GM12878 (cell line): ENCODE data around the gene ALOXE3. TPM values are rescaled to one million over a fixed set of nuclear protein-coding genes. Genes with fewer than 3 reads are reported as not detected.

Experiments
- ATAC-seq: fragments of 200-7000 bp; cut with Tn5 transposase; 3 replicates; pipeline ENCODE4 v1.9.1; 2020; ENCODE audit warnings: mild to moderate bottlenecking, moderate library complexity
- BruUV-seq: library from RNA; stranded (reverse); fragments of 400-500 nt; replicated peaks from 2 replicates; lab custom pipeline; 2021; lab: Mats Ljungman, UMichigan
- CTCF ChIA-PET: fragments of 300-600 bp; sonication (Branson Sonifier 250); formaldehyde crosslinking; extraction: SDS; loops from one replicate; lab custom pipeline; 2021; ENCODE audit warnings: inconsistent platforms; lab: Yijun Ruan, JAX
- POLR2A ChIA-PET: fragments of 350-600 bp; formaldehyde crosslinking; extraction: SDS; loops from one replicate; lab custom pipeline; 2021; ENCODE audit warnings: inconsistent platforms; lab: Charles Lee
- RAD21 ChIA-PET: fragments of 300-600 bp; sonication (Branson Sonifier 250); formaldehyde crosslinking; loops from one replicate; lab custom pipeline; 2023; ENCODE audit warnings: antibody characterized with exemption; ENCODE audit not compliant: unreplicated experiment; lab: Charles Lee
- SMC1A ChIA-PET: fragments of 300-600 bp; sonication (Branson Sonifier 250); formaldehyde crosslinking; loops from one replicate; lab custom pipeline; 2023; ENCODE audit not compliant: unreplicated experiment, uncharacterized antibody; lab: Charles Lee
- DNase-seq: peaks from one replicate; pipeline ENCODE4 v3.0.0-alpha.2; 2011; ENCODE audit warnings: low read depth, low spot score
- FAIRE-seq: peaks from 3 replicates; lab custom pipeline; 2011; peaks lifted over from hg19 to GRCh38; lab: Jason Lieb, UNC
- H2AFZ ChIP-seq: 2 replicates; pipeline ENCODE4 v1.6.0; 2011; ENCODE audit warnings: low read depth, low read length, control low read depth; ENCODE audit not compliant: control insufficient read depth
- H3K27ac ChIP-seq: 2 replicates; pipeline ENCODE4 v1.5.1; 2011; ENCODE audit warnings: control low read depth; ENCODE audit not compliant: control insufficient read depth, insufficient read depth
- H3K27me3 ChIP-seq, 2 experiments: replicated peaks in 1 of 2; 2 replicates each; pipeline versions ENCODE4 v1.6.0 to v1.6.1; 2011; ENCODE audit warnings: low read length in 1 of 2; ENCODE audit not compliant: control insufficient read depth in 2 of 2, insufficient read depth in 2 of 2
- H3K36me3 ChIP-seq, 2 experiments: 2 replicates each; pipeline ENCODE4 v1.5.1; 2011; ENCODE audit warnings: low read length in 1 of 2; ENCODE audit not compliant: control insufficient read depth in 2 of 2, insufficient read depth in 2 of 2
- H3K4me1 ChIP-seq: 2 replicates; pipeline ENCODE4 v1.6.1; 2011; ENCODE audit warnings: mild to moderate bottlenecking, low read length, moderate library complexity, mixed read lengths; ENCODE audit not compliant: control insufficient read depth, insufficient read depth
- H3K4me2 ChIP-seq: 2 replicates; pipeline ENCODE4 v1.6.0; 2011; ENCODE audit warnings: control low read depth; ENCODE audit not compliant: control insufficient read depth, insufficient read depth
- H3K4me3 ChIP-seq: fragments of 200-600 bp; sonication (generic); 2 replicates; pipeline ENCODE4 v1.5.1; 2016
- H3K79me2 ChIP-seq: 2 replicates; pipeline ENCODE4 v1.6.0; 2011; ENCODE audit warnings: low read length; ENCODE audit not compliant: control insufficient read depth, insufficient read depth
- H3K9ac ChIP-seq: 2 replicates; pipeline ENCODE4 v1.8.0; 2011; ENCODE audit warnings: low read length, control low read depth, mixed read lengths; ENCODE audit not compliant: control insufficient read depth, insufficient read depth
- H3K9me3 ChIP-seq: replicated peaks from 3 replicates; pipeline ENCODE4 v1.5.1; 2011; ENCODE audit warnings: mild to moderate bottlenecking, low read length; ENCODE audit not compliant: control insufficient read depth, insufficient read depth
- H4K20me1 ChIP-seq: 2 replicates; pipeline ENCODE4 v1.6.0; 2011; ENCODE audit not compliant: control insufficient read depth, insufficient read depth
- FOXM1 ChIP-seq: IDR thresholded peaks from 2 replicates; pipeline ENCODE4 v1.6.1; 2012; ENCODE audit warnings: low read depth, mild to moderate bottlenecking, inconsistent platforms, low read length, moderate library complexity
- HDGF ChIP-seq: fragments of 450-650 bp; IDR thresholded peaks from 2 replicates; pipeline ENCODE4 v1.6.1; 2016; ENCODE audit warnings: antibody characterized with exemption
- POLR2AphosphoS5 ChIP-seq: IDR thresholded peaks from 2 replicates; pipeline ENCODE4 v1.6.1; 2011; ENCODE audit warnings: mild to moderate bottlenecking, low read length, inconsistent platforms
- POU2F2 ChIP-seq: IDR thresholded peaks from 3 replicates; pipeline ENCODE4 v1.6.1; 2011; ENCODE audit warnings: low read depth, mild to moderate bottlenecking, low read length, borderline replicate concordance
- SP1 ChIP-seq: IDR thresholded peaks from one replicate; pipeline ENCODE4 v1.6.1; 2011; ENCODE audit warnings: low read depth, low read length
- SREBF2 ChIP-seq: IDR thresholded peaks from 2 replicates; pipeline ENCODE4 v1.6.1; 2012; ENCODE audit warnings: mild to moderate bottlenecking, low read length
- WGBS: methylation state at CpG from one replicate; pipeline ENCODE4 v1.1.6; 2016; ENCODE audit warnings: low lambda C conversion rate; ENCODE audit not compliant: insufficient replicate concordance, insufficient coverage; ENCODE audit errors: missing lambda C conversion rate; 5-methylcytosine and 5-hydroxymethylcytosine counted together
- in situ Hi-C: fragments of 300-500 bp; cut with MboI; formaldehyde crosslinking; loops from 9 replicates; pipeline ENCODE4 v1.14.3; 2018; ENCODE audit warnings: mixed read lengths
- intact Hi-C: fragments of 100-400 bp; cut with micrococcal nuclease; formaldehyde crosslinking; loops from one replicate; pipeline ENCODE4 v1.14.2; 2022; ENCODE audit not compliant: unreplicated experiment
- polyA plus RNA-seq, 11 experiments: library from polyadenylated mRNA; depleted of rRNA in 4 of 11; unstranded in 6 of 11; stranded (reverse) in 5 of 11; fragments of >200 nt; fragmentation: Nextera tagmentation in 4 of 11; fragmentation: Illumina TruSeq in 1 of 11; extraction: Ambion mirVana in 4 of 11; extraction: Trizol in 1 of 11; gene quantifications; 1 replicate in 1 of 11; 2 replicates in 10 of 11; pipeline versions ENCODE4 v1.2.1 to v1.2.3, GENCODE V29; 2011 to 2016; ENCODE audit warnings: inconsistent platforms in 2 of 11, missing spikeins in 2 of 11, low read depth in 1 of 11
- total RNA-seq, 4 experiments: library from RNA; depleted of rRNA in 3 of 4; stranded (reverse); fragments of >200 nt in 3 of 4; fragmentation: Illumina TruSeq in 1 of 4; extraction: Trizol in 1 of 4; gene quantifications; 2 replicates each; pipeline versions ENCODE4 v1.2.1 to v1.2.3, GENCODE V29; 2013 to 2021
- TF ChIP-seq, protein P1 (sequence below): IDR thresholded peaks from 2 replicates; pipeline ENCODE4 v1.6.1; 2011; ENCODE audit warnings: low read depth, mild to moderate bottlenecking, low read length, moderate library complexity, borderline replicate concordance; ENCODE audit errors: extremely low read depth
- TF ChIP-seq, protein P2 (sequence below): fragments of 450-650 bp; formaldehyde crosslinking; IDR thresholded peaks from 2 replicates; pipeline ENCODE4 v1.4.0; 2020; ENCODE audit warnings: mild to moderate bottlenecking, moderate library complexity

The ALOXE3 gene
- total and polyA plus RNA-seq, 10 of the 15 experiments (the other 5 are each of a cell fraction or from before 2014, with no cell fraction given): 0.04 TPM; not detected in 9

GRCh38 chr17:8147805-8148404, 29.6 kb upstream of the ALOXE3 start:
- ChIA-PET POLR2A (interaction anchor here (1.5 to 3.8 kb wide), 2 partner anchors 8 to 13 kb away, joined by 4 to 29 read pairs; no protein-coding TSS in a partner anchor), CTCF (interaction anchor here (0.9 kb wide), 1 partner anchor 100 kb away, joined by 3 read pairs; the partner anchor contains the start of gene CTC1), RAD21 (no interaction called here), SMC1A (no interaction called here)
- Histone ChIP-seq H3K27me3 (no peaks in the 10 kb centered on the region), H3K36me3 (peaks cover 9 to 26% of the 10 kb centered on the region in 2 experiments), H4K20me1 (no peaks in the 10 kb centered on the region; the same call in 1 of the 2 replicates), H2AFZ (no peak overlapping the region), H3K9ac (no peak overlapping the region), H3K4me2 (no peak overlapping the region), H3K4me3 (no peak overlapping the region), H3K9me3 (no peaks in the 10 kb centered on the region), H3K79me2 (peaks cover 19% of the 10 kb centered on the region), H3K27ac (no peak overlapping the region), H3K4me1 (peaks cover 14% of the 10 kb centered on the region)
- FAIRE-seq: no peak
- intact Hi-C loops: no loop called here
- ATAC-seq: no peak
- in situ Hi-C loops: no loop called here
- BruUV-seq: no TSS peak
- no peak for DNase-seq
- 93% methylated on average over 13 of the region's 13 CpGs for WGBS
- TF ChIP-seq, protein P1, sequence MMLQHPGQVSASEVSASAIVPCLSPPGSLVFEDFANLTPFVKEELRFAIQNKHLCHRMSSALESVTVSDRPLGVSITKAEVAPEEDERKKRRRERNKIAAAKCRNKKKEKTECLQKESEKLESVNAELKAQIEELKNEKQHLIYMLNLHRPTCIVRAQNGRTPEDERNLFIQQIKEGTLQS: no peak
- TF ChIP-seq POU2F2 (no peak), SREBF2 (no peak), SP1 (no peak), POLR2AphosphoS5 (peak; percentile 51), HDGF (no peak), FOXM1 (no peak)
- TF ChIP-seq, protein P2, sequence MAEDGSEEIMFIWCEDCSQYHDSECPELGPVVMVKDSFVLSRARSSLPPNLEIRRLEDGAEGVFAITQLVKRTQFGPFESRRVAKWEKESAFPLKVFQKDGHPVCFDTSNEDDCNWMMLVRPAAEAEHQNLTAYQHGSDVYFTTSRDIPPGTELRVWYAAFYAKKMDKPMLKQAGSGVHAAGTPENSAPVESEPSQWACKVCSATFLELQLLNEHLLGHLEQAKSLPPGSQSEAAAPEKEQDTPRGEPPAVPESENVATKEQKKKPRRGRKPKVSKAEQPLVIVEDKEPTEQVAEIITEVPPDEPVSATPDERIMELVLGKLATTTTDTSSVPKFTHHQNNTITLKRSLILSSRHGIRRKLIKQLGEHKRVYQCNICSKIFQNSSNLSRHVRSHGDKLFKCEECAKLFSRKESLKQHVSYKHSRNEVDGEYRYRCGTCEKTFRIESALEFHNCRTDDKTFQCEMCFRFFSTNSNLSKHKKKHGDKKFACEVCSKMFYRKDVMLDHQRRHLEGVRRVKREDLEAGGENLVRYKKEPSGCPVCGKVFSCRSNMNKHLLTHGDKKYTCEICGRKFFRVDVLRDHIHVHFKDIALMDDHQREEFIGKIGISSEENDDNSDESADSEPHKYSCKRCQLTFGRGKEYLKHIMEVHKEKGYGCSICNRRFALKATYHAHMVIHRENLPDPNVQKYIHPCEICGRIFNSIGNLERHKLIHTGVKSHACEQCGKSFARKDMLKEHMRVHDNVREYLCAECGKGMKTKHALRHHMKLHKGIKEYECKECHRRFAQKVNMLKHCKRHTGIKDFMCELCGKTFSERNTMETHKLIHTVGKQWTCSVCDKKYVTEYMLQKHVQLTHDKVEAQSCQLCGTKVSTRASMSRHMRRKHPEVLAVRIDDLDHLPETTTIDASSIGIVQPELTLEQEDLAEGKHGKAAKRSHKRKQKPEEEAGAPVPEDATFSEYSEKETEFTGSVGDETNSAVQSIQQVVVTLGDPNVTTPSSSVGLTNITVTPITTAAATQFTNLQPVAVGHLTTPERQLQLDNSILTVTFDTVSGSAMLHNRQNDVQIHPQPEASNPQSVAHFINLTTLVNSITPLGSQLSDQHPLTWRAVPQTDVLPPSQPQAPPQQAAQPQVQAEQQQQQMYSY (CRISPR knock-in tag): no peak
